Esophagus squamous epithelium (tissue), 4 donors: ENCODE measurements around the gene CHD6.

Experiments
- POLR2A ChIP-seq, 4 donors: fragments of 450-650 bp; IDR thresholded peaks; one replicate each; pipeline ENCODE4 v1.6.1; 2017; ENCODE audit warnings: antibody characterized with exemption in 4 of 4, mild to moderate bottlenecking in 4 of 4, moderate library complexity in 3 of 4
- TF ChIP-seq, protein P1 (sequence below), 6 experiments: fragments of 450-650 bp in 4 of 6; fragments of 200-600 bp in 2 of 6; sonication (generic) in 2 of 6; IDR thresholded peaks; one replicate each; pipeline ENCODE4 v1.5.1; 2016 to 2019; ENCODE audit warnings: antibody characterized with exemption in 6 of 6, mild to moderate bottlenecking in 4 of 6, moderate library complexity in 4 of 6

DNA sequence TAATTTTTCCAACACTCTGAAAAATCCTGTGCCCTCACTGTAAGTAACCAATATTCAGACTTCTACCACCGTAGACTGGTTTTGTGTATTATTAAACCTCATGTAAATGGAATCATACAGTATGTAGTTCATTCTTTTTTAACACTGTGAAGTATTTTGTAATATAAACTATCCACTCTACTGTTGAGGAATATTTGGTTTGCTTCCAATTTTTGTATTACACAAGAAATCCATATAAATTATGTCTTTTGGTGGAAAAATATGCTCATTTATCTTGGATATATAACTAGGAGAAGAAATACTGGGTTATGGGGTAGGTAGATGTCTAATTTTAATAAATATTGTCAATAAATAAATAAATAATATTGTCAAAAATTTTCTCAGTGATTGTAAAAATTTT lies 116.8 kb downstream of the CHD6 start:
- no peak for TF ChIP-seq POLR2A (IDR thresholded peaks at IDR 0.05)
- TF ChIP-seq, protein P1, sequence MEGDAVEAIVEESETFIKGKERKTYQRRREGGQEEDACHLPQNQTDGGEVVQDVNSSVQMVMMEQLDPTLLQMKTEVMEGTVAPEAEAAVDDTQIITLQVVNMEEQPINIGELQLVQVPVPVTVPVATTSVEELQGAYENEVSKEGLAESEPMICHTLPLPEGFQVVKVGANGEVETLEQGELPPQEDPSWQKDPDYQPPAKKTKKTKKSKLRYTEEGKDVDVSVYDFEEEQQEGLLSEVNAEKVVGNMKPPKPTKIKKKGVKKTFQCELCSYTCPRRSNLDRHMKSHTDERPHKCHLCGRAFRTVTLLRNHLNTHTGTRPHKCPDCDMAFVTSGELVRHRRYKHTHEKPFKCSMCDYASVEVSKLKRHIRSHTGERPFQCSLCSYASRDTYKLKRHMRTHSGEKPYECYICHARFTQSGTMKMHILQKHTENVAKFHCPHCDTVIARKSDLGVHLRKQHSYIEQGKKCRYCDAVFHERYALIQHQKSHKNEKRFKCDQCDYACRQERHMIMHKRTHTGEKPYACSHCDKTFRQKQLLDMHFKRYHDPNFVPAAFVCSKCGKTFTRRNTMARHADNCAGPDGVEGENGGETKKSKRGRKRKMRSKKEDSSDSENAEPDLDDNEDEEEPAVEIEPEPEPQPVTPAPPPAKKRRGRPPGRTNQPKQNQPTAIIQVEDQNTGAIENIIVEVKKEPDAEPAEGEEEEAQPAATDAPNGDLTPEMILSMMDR (IDR thresholded peaks at IDR 0.05) = no peak
